K562 (cell line): ENCODE measurements around the gene RTL10. TPM values are rescaled to one million over a fixed set of nuclear protein-coding genes. Genes with fewer than 3 reads are reported as not detected.

Experiments
- CCAR2 ChIP-seq: fragments of 200-400 bp; formaldehyde crosslinking; IDR thresholded peaks from 2 replicates; pipeline ENCODE4 v1.6.1; 2017; ENCODE audit warnings: mild to moderate bottlenecking, low read depth, low read length
- IFI16 ChIP-seq: fragments of 250-450 bp; sonication (Bioruptor Pico); IDR thresholded peaks from 2 replicates; pipeline ENCODE4 v2.1.2; 2022; ENCODE audit warnings: mild to moderate bottlenecking, inconsistent platforms
- LARP7 ChIP-seq: fragments of 450-650 bp; IDR thresholded peaks from 2 replicates; pipeline ENCODE4 v1.6.1; 2016
- MAFG ChIP-seq: fragments of 450-650 bp; conservative IDR thresholded peaks from 2 replicates; pipeline ENCODE4 v1.6.1; 2016; ENCODE audit warnings: missing genetic modification characterization, missing compliant biosample characterization
- MTF1 ChIP-seq: fragments of 250-450 bp; sonication (Bioruptor Pico); IDR thresholded peaks from 2 replicates; pipeline ENCODE4 v1.9.0; 2021; ENCODE audit warnings: moderate library complexity, mild to moderate bottlenecking, inconsistent platforms, borderline replicate concordance
- NFE2 ChIP-seq: IDR thresholded peaks from 2 replicates; pipeline ENCODE4 v1.6.1; 2014; ENCODE audit warnings: antibody characterized with exemption, low read depth
- PBX2 ChIP-seq, 2 experiments: IDR thresholded peaks in 1 of 2; conservative IDR thresholded peaks in 1 of 2; 2 replicates each; pipeline ENCODE4 v1.6.1; 2016; ENCODE audit warnings: low read depth in 2 of 2, mild to moderate bottlenecking in 1 of 2, missing compliant biosample characterization in 1 of 2, missing genetic modification characterization in 1 of 2, moderate library complexity in 1 of 2
- PRMT5 ChIP-seq: sonication (generic); formaldehyde crosslinking; IDR thresholded peaks from 2 replicates; pipeline ENCODE4 v1.5.0; 2020; ENCODE audit warnings: missing genetic modification reagents
- SPI1 ChIP-seq: IDR thresholded peaks from 2 replicates; pipeline ENCODE4 v1.6.1; 2011; ENCODE audit warnings: low read depth, low read length, control low read depth, borderline replicate concordance
- ZFP36 ChIP-seq: fragments of 150-350 bp; IDR thresholded peaks from 2 replicates; pipeline ENCODE4 v1.6.1; 2018; ENCODE audit warnings: low read length, low read depth; ENCODE audit not compliant: partially characterized antibody
- ZNF507 ChIP-seq: conservative IDR thresholded peaks from 2 replicates; pipeline ENCODE4 v1.6.1; 2017; ENCODE audit warnings: missing genetic modification characterization, missing compliant biosample characterization
- polyA plus RNA-seq, 8 experiments: library from polyadenylated mRNA; depleted of rRNA in 4 of 8; stranded (reverse) in 5 of 8; unstranded in 3 of 8; fragments of >200 nt; fragmentation: Nextera tagmentation in 2 of 8; fragmentation: Illumina TruSeq in 1 of 8; extraction: Ambion mirVana in 2 of 8; extraction: Trizol in 1 of 8; gene quantifications; 2 replicates each; pipeline versions ENCODE4 v1.2.1 to v1.2.3, GENCODE V29; 2011 to 2014; ENCODE audit warnings: inconsistent platforms in 1 of 8, missing spikeins in 1 of 8
- total RNA-seq, 7 experiments: library from RNA; depleted of rRNA in 6 of 7; stranded (reverse); fragments of >200 nt in 6 of 7; fragmentation: Illumina TruSeq in 2 of 7; extraction: Trizol in 2 of 7; gene quantifications; 2 replicates each; pipeline versions ENCODE4 v1.2.1 to v1.2.3, GENCODE V29; 2011 to 2021; ENCODE audit warnings: low replicate concordance in 1 of 7
- TF ChIP-seq, protein P1 (sequence below): fragments of 200-400 bp; formaldehyde crosslinking; IDR thresholded peaks from 2 replicates; pipeline ENCODE4 v1.6.1; 2017; ENCODE audit warnings: mild to moderate bottlenecking, low read depth, low read length, moderate library complexity
- TF ChIP-seq, protein P2 (sequence below), 2 experiments: fragments of 450-650 bp in 1 of 2; sonication (generic) in 1 of 2; formaldehyde crosslinking in 1 of 2; IDR thresholded peaks; 2 replicates each; pipeline versions ENCODE4 v1.7.1 to v1.9.0; 2016 to 2022; ENCODE audit warnings: inconsistent platforms in 1 of 2, mild to moderate bottlenecking in 1 of 2, missing genetic modification reagents in 1 of 2

Gene RTL10
- total and polyA plus RNA-seq, 9 of the 15 experiments (the other 6 are each of a cell fraction or from before 2014, with no cell fraction given), result 19.8 to 75.5 (median 32.5) TPM

- TF ChIP-seq PBX2 (CRISPR knock-in tag; IDR thresholded peaks at IDR 0.05; ENCODE audit: low read depth) (no peak), PBX2 (tag; conservative IDR thresholded peaks at IDR 0.05; ENCODE audit: low read depth) (peak; percentile 45; the same call in 1 of the 2 replicates), IFI16 (CRISPR knock-in tag) (0 out of 2 replicates have a peak, but pooled peaks have one; percentile 49), ZNF507 (peak; percentile 48), NFE2 (peak; percentile 88), MTF1 (CRISPR knock-in tag) (no peak), CCAR2 (no peak), ZFP36 (no peak), MAFG (tag) (peak; percentile 84), LARP7 (no peak), PRMT5 (CRISPR knock-in tag) (no peak), SPI1 (no peak)
- TF ChIP-seq, protein P1, sequence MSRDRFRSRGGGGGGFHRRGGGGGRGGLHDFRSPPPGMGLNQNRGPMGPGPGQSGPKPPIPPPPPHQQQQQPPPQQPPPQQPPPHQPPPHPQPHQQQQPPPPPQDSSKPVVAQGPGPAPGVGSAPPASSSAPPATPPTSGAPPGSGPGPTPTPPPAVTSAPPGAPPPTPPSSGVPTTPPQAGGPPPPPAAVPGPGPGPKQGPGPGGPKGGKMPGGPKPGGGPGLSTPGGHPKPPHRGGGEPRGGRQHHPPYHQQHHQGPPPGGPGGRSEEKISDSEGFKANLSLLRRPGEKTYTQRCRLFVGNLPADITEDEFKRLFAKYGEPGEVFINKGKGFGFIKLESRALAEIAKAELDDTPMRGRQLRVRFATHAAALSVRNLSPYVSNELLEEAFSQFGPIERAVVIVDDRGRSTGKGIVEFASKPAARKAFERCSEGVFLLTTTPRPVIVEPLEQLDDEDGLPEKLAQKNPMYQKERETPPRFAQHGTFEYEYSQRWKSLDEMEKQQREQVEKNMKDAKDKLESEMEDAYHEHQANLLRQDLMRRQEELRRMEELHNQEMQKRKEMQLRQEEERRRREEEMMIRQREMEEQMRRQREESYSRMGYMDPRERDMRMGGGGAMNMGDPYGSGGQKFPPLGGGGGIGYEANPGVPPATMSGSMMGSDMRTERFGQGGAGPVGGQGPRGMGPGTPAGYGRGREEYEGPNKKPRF, result no peak
- TF ChIP-seq, protein P2, sequence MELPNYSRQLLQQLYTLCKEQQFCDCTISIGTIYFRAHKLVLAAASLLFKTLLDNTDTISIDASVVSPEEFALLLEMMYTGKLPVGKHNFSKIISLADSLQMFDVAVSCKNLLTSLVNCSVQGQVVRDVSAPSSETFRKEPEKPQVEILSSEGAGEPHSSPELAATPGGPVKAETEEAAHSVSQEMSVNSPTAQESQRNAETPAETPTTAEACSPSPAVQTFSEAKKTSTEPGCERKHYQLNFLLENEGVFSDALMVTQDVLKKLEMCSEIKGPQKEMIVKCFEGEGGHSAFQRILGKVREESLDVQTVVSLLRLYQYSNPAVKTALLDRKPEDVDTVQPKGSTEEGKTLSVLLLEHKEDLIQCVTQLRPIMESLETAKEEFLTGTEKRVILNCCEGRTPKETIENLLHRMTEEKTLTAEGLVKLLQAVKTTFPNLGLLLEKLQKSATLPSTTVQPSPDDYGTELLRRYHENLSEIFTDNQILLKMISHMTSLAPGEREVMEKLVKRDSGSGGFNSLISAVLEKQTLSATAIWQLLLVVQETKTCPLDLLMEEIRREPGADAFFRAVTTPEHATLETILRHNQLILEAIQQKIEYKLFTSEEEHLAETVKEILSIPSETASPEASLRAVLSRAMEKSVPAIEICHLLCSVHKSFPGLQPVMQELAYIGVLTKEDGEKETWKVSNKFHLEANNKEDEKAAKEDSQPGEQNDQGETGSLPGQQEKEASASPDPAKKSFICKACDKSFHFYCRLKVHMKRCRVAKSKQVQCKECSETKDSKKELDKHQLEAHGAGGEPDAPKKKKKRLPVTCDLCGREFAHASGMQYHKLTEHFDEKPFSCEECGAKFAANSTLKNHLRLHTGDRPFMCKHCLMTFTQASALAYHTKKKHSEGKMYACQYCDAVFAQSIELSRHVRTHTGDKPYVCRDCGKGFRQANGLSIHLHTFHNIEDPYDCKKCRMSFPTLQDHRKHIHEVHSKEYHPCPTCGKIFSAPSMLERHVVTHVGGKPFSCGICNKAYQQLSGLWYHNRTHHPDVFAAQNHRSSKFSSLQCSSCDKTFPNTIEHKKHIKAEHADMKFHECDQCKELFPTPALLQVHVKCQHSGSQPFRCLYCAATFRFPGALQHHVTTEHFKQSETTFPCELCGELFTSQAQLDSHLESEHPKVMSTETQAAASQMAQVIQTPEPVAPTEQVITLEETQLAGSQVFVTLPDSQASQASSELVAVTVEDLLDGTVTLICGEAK (IDR thresholded peaks at IDR 0.05), result peak; percentile 60
- TF ChIP-seq, protein P2 (CRISPR knock-in tag; IDR thresholded peaks at IDR 0.05), result no peak
Measured at GRCh38 chr22:19827341-19828034, 27.2 kb downstream of the RTL10 start (continued).
